Measurements from ENCODE around the gene PGM5. TPM values are rescaled to one million over a fixed set of nuclear protein-coding genes. Genes with fewer than 3 reads are reported as not detected.
"Not testable (repeated sequence)": the region's sequence is repeated elsewhere in the genome, so short reads cannot be mapped to it uniquely, and the experiment has no call there.

The PGM5 gene
- total RNA-seq, 1 experiment from 2014 or later, result not detected

DNA sequence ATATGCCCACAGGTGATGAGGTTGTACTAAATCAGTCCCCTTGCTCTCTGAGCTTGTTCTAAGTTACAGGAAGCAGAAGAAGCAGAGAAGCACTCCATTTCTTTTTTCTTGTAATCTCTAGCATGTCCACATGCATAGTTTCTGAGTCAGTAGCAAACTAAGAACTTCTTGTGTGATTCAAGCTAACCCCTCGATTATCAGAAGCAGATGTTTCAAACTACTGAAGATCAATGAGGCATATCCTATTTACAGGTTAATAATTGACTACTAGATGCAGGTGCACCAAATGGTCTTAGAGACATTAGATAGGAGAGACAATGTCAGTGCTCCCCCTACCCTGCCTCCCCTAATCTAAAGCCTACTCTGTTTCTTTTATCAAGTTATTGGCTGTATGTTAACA is 21.3 kb downstream of the PGM5 start:
- not testable (repeated sequence) for H3K9me3 ChIP-seq (ENCODE audit: control insufficient read depth, low read depth, low read length); H3T11ph ChIP-seq (ENCODE audit: low read length)

GRCh38 chr9:68383894-68384293 is 27.5 kb downstream of the PGM5 start:
- H4K8ac ChIP-seq (replicated peaks; ENCODE audit: insufficient read length, low read depth, low read length); H3K4ac ChIP-seq (ENCODE audit: low read depth, low read length); H3K36me3 Mint-ChIP-seq (ENCODE audit: insufficient read depth in 1 of 3, low read depth in 3 of 3); H2BK12ac ChIP-seq (ENCODE audit: insufficient read length, low read depth, low read length); H3K4me1 ChIP-seq (ENCODE audit: insufficient read depth, low read length); H2BK120ac ChIP-seq (ENCODE audit: low read depth, low read length, poor library complexity, severe bottlenecking); H3T11ph ChIP-seq (ENCODE audit: low read length); H2BK5ac ChIP-seq (ENCODE audit: insufficient read length, low read length); H3K14ac ChIP-seq (ENCODE audit: insufficient read depth, low read length); H3K4me2 ChIP-seq (ENCODE audit: insufficient read depth, insufficient read length, low read length); H4K91ac ChIP-seq (ENCODE audit: insufficient read length, low read depth, low read length); H3K27ac Mint-ChIP-seq; H3K79me1 ChIP-seq (ENCODE audit: insufficient read depth, low read depth, low read length, poor library complexity, severe bottlenecking); H3K18ac ChIP-seq (ENCODE audit: insufficient read length, low read depth, low read length); H2BK15ac ChIP-seq (ENCODE audit: low read depth, low read length); H4K20me1 ChIP-seq (ENCODE audit: control insufficient read depth, insufficient read depth, insufficient read length); H3K4me3 Mint-ChIP-seq; H3K23me2 ChIP-seq (ENCODE audit: insufficient read length, low read depth, low read length, poor library complexity, severe bottlenecking); H3K9me3 ChIP-seq (ENCODE audit: control insufficient read depth, low read depth, low read length); H3K9me3 Mint-ChIP-seq; H3K27me3 ChIP-seq (ENCODE audit: insufficient read depth, low read length); H2BK20ac ChIP-seq (ENCODE audit: low read depth, low read length, poor library complexity, severe bottlenecking); H2AFZ ChIP-seq (ENCODE audit: low read length); H3K79me2 ChIP-seq (ENCODE audit: insufficient read depth, low read length); H3K56ac ChIP-seq (ENCODE audit: insufficient read length, low read depth, low read length); H2AK5ac ChIP-seq (ENCODE audit: insufficient read length, low read length); H3K9ac ChIP-seq (ENCODE audit: extremely low read depth, insufficient read length, low read length); H3K27ac ChIP-seq (ENCODE audit: insufficient read length, low read depth, low read length); H4K5ac ChIP-seq (ENCODE audit: insufficient read length, low read depth, low read length); DNase-seq; H3K23ac ChIP-seq (ENCODE audit: insufficient read length, low read depth, low read length); H3K4me1 Mint-ChIP-seq: not testable (repeated sequence)
- no CpG with 5 or more reads among the region's 1 CpG for WGBS (ENCODE audit: extremely low coverage, insufficient read length, low lambda C conversion rate)
- peaks cover 48% of the 10 kb centered on the region for H3K27me3 Mint-ChIP-seq (ENCODE audit: low read depth)

More for the DNA sequence above, 21.3 kb downstream of the PGM5 start:
- H3K4me1 Mint-ChIP-seq; H3K36me3 Mint-ChIP-seq (ENCODE audit: insufficient read depth in 1 of 3, low read depth in 3 of 3); H2BK120ac ChIP-seq (ENCODE audit: low read depth, low read length, poor library complexity, severe bottlenecking); H3K14ac ChIP-seq (ENCODE audit: insufficient read depth, low read length); H4K5ac ChIP-seq (ENCODE audit: insufficient read length, low read depth, low read length); H4K8ac ChIP-seq (replicated peaks; ENCODE audit: insufficient read length, low read depth, low read length); H3K4ac ChIP-seq (ENCODE audit: low read depth, low read length); H3K18ac ChIP-seq (ENCODE audit: insufficient read length, low read depth, low read length); H3K4me2 ChIP-seq (ENCODE audit: insufficient read depth, insufficient read length, low read length); H3K9me3 Mint-ChIP-seq; H4K20me1 ChIP-seq (ENCODE audit: control insufficient read depth, insufficient read depth, insufficient read length); H3K27ac Mint-ChIP-seq; H3K79me2 ChIP-seq (ENCODE audit: insufficient read depth, low read length); H3K27me3 ChIP-seq (ENCODE audit: insufficient read depth, low read length); H3K27ac ChIP-seq (ENCODE audit: insufficient read length, low read depth, low read length); H3K79me1 ChIP-seq (ENCODE audit: insufficient read depth, low read depth, low read length, poor library complexity, severe bottlenecking); H3K56ac ChIP-seq (ENCODE audit: insufficient read length, low read depth, low read length); H2BK15ac ChIP-seq (ENCODE audit: low read depth, low read length); H2BK12ac ChIP-seq (ENCODE audit: insufficient read length, low read depth, low read length); H2AFZ ChIP-seq (ENCODE audit: low read length); H2AK5ac ChIP-seq (ENCODE audit: insufficient read length, low read length); H3K4me1 ChIP-seq (ENCODE audit: insufficient read depth, low read length); H4K91ac ChIP-seq (ENCODE audit: insufficient read length, low read depth, low read length); H3K23me2 ChIP-seq (ENCODE audit: insufficient read length, low read depth, low read length, poor library complexity, severe bottlenecking); H3K4me3 Mint-ChIP-seq; H2BK5ac ChIP-seq (ENCODE audit: insufficient read length, low read length); H3K9ac ChIP-seq (ENCODE audit: extremely low read depth, insufficient read length, low read length); H3K23ac ChIP-seq (ENCODE audit: insufficient read length, low read depth, low read length); H2BK20ac ChIP-seq (ENCODE audit: low read depth, low read length, poor library complexity, severe bottlenecking); DNase-seq: not testable (repeated sequence)
- peaks cover 60% of the 10 kb centered on the region for H3K27me3 Mint-ChIP-seq (ENCODE audit: low read depth)
- no CpG with 5 or more reads among the region's 1 CpG for WGBS (ENCODE audit: extremely low coverage, insufficient read length, low lambda C conversion rate)
